Neuronal stem cell (in vitro differentiated cells): Measurements from ENCODE around the gene GBX1.

Experiments used
- DNase-seq: peaks from one replicate; pipeline ENCODE4 v3.0.0-alpha.2; 2013; ENCODE audit warnings: low spot score
- H2AFZ ChIP-seq: one replicate; pipeline ENCODE4 v1.6.1; 2013; ENCODE audit warnings: mild to moderate bottlenecking, low read length, inconsistent platforms
- H2AK5ac ChIP-seq: 2 replicates; pipeline ENCODE4 v1.6.1; 2013; ENCODE audit warnings: low read depth, mild to moderate bottlenecking, inconsistent platforms, low read length, moderate library complexity, mixed read lengths
- H2BK120ac ChIP-seq: 2 replicates; pipeline ENCODE4 v1.6.1; 2013; ENCODE audit warnings: low read depth, mild to moderate bottlenecking, inconsistent platforms, low read length, moderate library complexity, mixed read lengths
- H2BK12ac ChIP-seq: one replicate; pipeline ENCODE4 v1.6.1; 2013; ENCODE audit warnings: low read length, inconsistent platforms
- H2BK15ac ChIP-seq: 2 replicates; pipeline ENCODE4 v1.6.1; 2013; ENCODE audit warnings: mild to moderate bottlenecking, low read length, inconsistent platforms, mixed read lengths
- H2BK5ac ChIP-seq: one replicate; pipeline ENCODE4 v1.6.1; 2013; ENCODE audit warnings: inconsistent platforms, mild to moderate bottlenecking, low read length, moderate library complexity
- H3K14ac ChIP-seq: one replicate; pipeline ENCODE4 v1.6.1; 2013; ENCODE audit warnings: low read length, inconsistent platforms
- H3K18ac ChIP-seq: 2 replicates; pipeline ENCODE4 v1.6.1; 2013; ENCODE audit warnings: low read length, inconsistent platforms
- H3K23ac ChIP-seq: 2 replicates; pipeline ENCODE4 v1.6.1; 2013; ENCODE audit warnings: low read depth, mild to moderate bottlenecking, mixed read lengths, low read length, inconsistent platforms; ENCODE audit not compliant: poor library complexity
- H3K27ac ChIP-seq: replicated peaks from 3 replicates; pipeline ENCODE4 v1.5.1; 2013; ENCODE audit warnings: low read length, inconsistent platforms
- H3K27me3 ChIP-seq, 3 experiments: 2 replicates each; pipeline ENCODE4 v1.6.1; 2013; ENCODE audit warnings: low read length in 3 of 3, mild to moderate bottlenecking in 2 of 3, inconsistent platforms in 1 of 3, low read depth in 1 of 3, mixed read lengths in 1 of 3, moderate library complexity in 1 of 3; ENCODE audit not compliant: control insufficient read depth in 3 of 3, insufficient read depth in 3 of 3
- H3K36me3 ChIP-seq, 2 donors: replicated peaks in 1 of 2; 2 replicates each; pipeline ENCODE4 v1.6.1; 2013; ENCODE audit warnings: low read length in 2 of 2; ENCODE audit not compliant: control insufficient read depth in 2 of 2, insufficient read depth in 2 of 2
- H3K4ac ChIP-seq: 2 replicates; pipeline ENCODE4 v1.6.1; 2013; ENCODE audit warnings: inconsistent platforms, mild to moderate bottlenecking, low read length, moderate library complexity
- H3K4me1 ChIP-seq, 2 donors: 1 replicate in 1 of 2; 2 replicates in 1 of 2; pipeline ENCODE4 v1.6.1; 2013; ENCODE audit warnings: low read length in 2 of 2, low read depth in 1 of 2; ENCODE audit not compliant: control insufficient read depth in 2 of 2, insufficient read depth in 1 of 2
- H3K4me2 ChIP-seq: one replicate; pipeline ENCODE4 v1.6.1; 2013; ENCODE audit warnings: mild to moderate bottlenecking, low read length, inconsistent platforms; ENCODE audit not compliant: insufficient read depth, poor library complexity, severe bottlenecking
- H3K4me3 ChIP-seq, 2 donors: 2 replicates each; pipeline ENCODE4 v1.5.1; 2013; ENCODE audit warnings: low read length in 2 of 2, mild to moderate bottlenecking in 2 of 2, inconsistent platforms in 1 of 2, moderate library complexity in 1 of 2
- H3K79me1 ChIP-seq: one replicate; pipeline ENCODE4 v1.6.1; 2013; ENCODE audit warnings: low read depth, mild to moderate bottlenecking, inconsistent platforms, low read length, moderate library complexity
- H3K9ac ChIP-seq: one replicate; pipeline ENCODE4 v1.6.1; 2013; ENCODE audit warnings: mild to moderate bottlenecking, low read depth, low read length, inconsistent platforms; ENCODE audit not compliant: poor library complexity
- H3K9me3 ChIP-seq, 2 donors: replicated peaks in 1 of 2; 2 replicates each; pipeline versions ENCODE3 to v1.6.1; 2013; ENCODE audit warnings: low read length in 2 of 2, mild to moderate bottlenecking in 2 of 2, inconsistent platforms in 1 of 2, low read depth in 1 of 2, mixed read lengths in 1 of 2, moderate library complexity in 1 of 2; ENCODE audit not compliant: control insufficient read depth in 2 of 2, insufficient read depth in 1 of 2
- H4K8ac ChIP-seq: one replicate; pipeline ENCODE4 v1.6.1; 2013; ENCODE audit warnings: low read depth, mild to moderate bottlenecking, inconsistent platforms, low read length, moderate library complexity
- H4K91ac ChIP-seq: one replicate; pipeline ENCODE4 v1.6.1; 2013; ENCODE audit warnings: low read length, low read depth, mild to moderate bottlenecking, inconsistent platforms; ENCODE audit not compliant: poor library complexity
- WGBS, 2 donors: extraction: QIAGEN DNeasy Blood & Tissue Kit; methylation state at CpG; one replicate each; pipeline ENCODE4 v1.1.7; 2013; ENCODE audit warnings: missing lambda C conversion rate in 2 of 2, mixed read lengths in 1 of 2; ENCODE audit not compliant: insufficient read length in 2 of 2, insufficient replicate concordance in 1 of 2; ENCODE audit errors: extremely low coverage in 2 of 2; 5-methylcytosine and 5-hydroxymethylcytosine counted together

GBX1 gene

GRCh38 chr7:151193203-151193978, 25.9 kb upstream of the GBX1 start:
- Histone ChIP-seq H2BK12ac (no peak overlapping the region), H3K27me3 (peaks cover 0 to 91% (median 0%) of the 10 kb centered on the region in 3 experiments)

GRCh38 chr7:151192002-151192539, 24.6 kb upstream of the GBX1 start:
- H2BK5ac ChIP-seq, result no peak overlapping the region
- H2AK5ac ChIP-seq, result peak overlapping the region; percentile 54
- H3K4ac ChIP-seq, result no peak overlapping the region
- H3K36me3 ChIP-seq, result no peaks in the 10 kb centered on the region
- no peaks in the 10 kb centered on the region for H3K9me3 ChIP-seq
- H3K23ac ChIP-seq, result peak overlapping the region; percentile 2
- no peak overlapping the region for H4K8ac ChIP-seq
- no peak overlapping the region for H2BK120ac ChIP-seq
- H3K18ac ChIP-seq, result no peak overlapping the region
- H3K4me1 ChIP-seq, result peaks cover 0 to 2% of the 10 kb centered on the region in 2 donors
- H3K79me1 ChIP-seq, result peaks cover 1% of the 10 kb centered on the region
- H2BK15ac ChIP-seq, result peak overlapping the region; percentile 10
- H3K27me3 ChIP-seq, result peaks cover 0 to 90% (median 0%) of the 10 kb centered on the region in 3 experiments
- no peak overlapping the region for H3K4me2 ChIP-seq
- H3K14ac ChIP-seq, result no peak overlapping the region
- no CpG with 5 or more reads among the region's 23 CpGs for WGBS, 2 donors
- no peak overlapping the region for H2BK12ac ChIP-seq
- H2AFZ ChIP-seq, result no peak overlapping the region
- no peak overlapping the region for H4K91ac ChIP-seq
- no peak overlapping the region for H3K4me3 ChIP-seq
- H3K27ac ChIP-seq, result no peak overlapping the region
- no peak overlapping the region for H3K9ac ChIP-seq
- no peak for DNase-seq

More at GRCh38 chr7:151193203-151193978, 25.9 kb upstream of the GBX1 start:
- Histone ChIP-seq H2BK5ac (no peak overlapping the region), H2AFZ (no peak overlapping the region), H3K9me3 (no peaks in the 10 kb centered on the region), H2BK15ac (no peak overlapping the region), H3K4me1 (peaks cover 0 to 2% of the 10 kb centered on the region in 2 donors), H3K4ac (no peak overlapping the region), H2BK120ac (no peak overlapping the region), H3K4me3 (no peak overlapping the region), H2AK5ac (peak overlapping the region; percentile 66), H4K8ac (no peak overlapping the region), H3K14ac (peak overlapping the region; percentile 67), H3K36me3 (no peaks in the 10 kb centered on the region), H3K4me2 (no peak overlapping the region), H3K23ac (peak overlapping the region; percentile 14), H3K18ac (no peak overlapping the region), H3K27ac (no peak overlapping the region), H3K9ac (peak overlapping the region; percentile 27), H4K91ac (no peak overlapping the region), H3K79me1 (no peaks in the 10 kb centered on the region)
- no CpG with 5 or more reads among the region's 14 CpGs for WGBS, 2 donors
- DNase-seq, result no peak

GRCh38 chr7:151191544-151191943, 24.1 kb upstream of the GBX1 start:
- Histone ChIP-seq H3K23ac (no peak overlapping the region), H2BK120ac (no peak overlapping the region), H4K91ac (no peak overlapping the region), H2BK5ac (no peak overlapping the region), H2AK5ac (no peak overlapping the region), H3K4me1 (peaks cover 0 to 2% of the 10 kb centered on the region in 2 donors), H3K27me3 (peaks cover 0 to 90% (median 0%) of the 10 kb centered on the region in 3 experiments), H3K4me3 (no peak overlapping the region), H3K4ac (no peak overlapping the region), H3K9me3 (no peaks in the 10 kb centered on the region), H2BK15ac (no peak overlapping the region), H3K18ac (no peak overlapping the region), H4K8ac (no peak overlapping the region), H3K9ac (no peak overlapping the region), H3K79me1 (peaks cover 1% of the 10 kb centered on the region), H2AFZ (no peak overlapping the region), H3K27ac (no peak overlapping the region), H3K14ac (no peak overlapping the region), H3K4me2 (no peak overlapping the region), H2BK12ac (no peak overlapping the region), H3K36me3 (no peaks in the 10 kb centered on the region)
- no CpG with 5 or more reads among the region's 12 CpGs for WGBS, 2 donors
- DNase-seq, result no peak

- Histone ChIP-seq H2AK5ac (no peak overlapping the region), H3K27ac (no peak overlapping the region), H3K36me3 (no peaks in the 10 kb centered on the region), H2BK12ac (no peak overlapping the region), H3K9me3 (no peaks in the 10 kb centered on the region), H4K8ac (no peak overlapping the region), H2BK15ac (no peak overlapping the region), H3K4me1 (no peaks in the 10 kb centered on the region), H3K4ac (no peak overlapping the region), H3K4me3 (no peak overlapping the region), H2BK120ac (no peak overlapping the region), H4K91ac (no peak overlapping the region), H2BK5ac (no peak overlapping the region), H3K18ac (no peak overlapping the region), H3K79me1 (peaks cover 1% of the 10 kb centered on the region), H3K27me3 (peaks cover 0 to 70% (median 0%) of the 10 kb centered on the region in 3 experiments), H3K9ac (no peak overlapping the region), H2AFZ (no peak overlapping the region), H3K23ac (no peak overlapping the region), H3K14ac (no peak overlapping the region), H3K4me2 (no peak overlapping the region)
- DNase-seq, result no peak
- no CpG with 5 or more reads among the region's 4 CpGs for WGBS, 2 donors
Measured at GRCh38 chr7:151189038-151189437, 21.5 kb upstream of the GBX1 start.
